Cerebellar nuclear complex (tissue), 1 donor: ENCODE results near the gene ARF5.

Experiments used
- DNase-seq, 2 experiments: peaks; one replicate each; lab custom pipeline; 2025; lab: John Stamatoyannopoulos, UW

The ARF5 gene

DNA sequence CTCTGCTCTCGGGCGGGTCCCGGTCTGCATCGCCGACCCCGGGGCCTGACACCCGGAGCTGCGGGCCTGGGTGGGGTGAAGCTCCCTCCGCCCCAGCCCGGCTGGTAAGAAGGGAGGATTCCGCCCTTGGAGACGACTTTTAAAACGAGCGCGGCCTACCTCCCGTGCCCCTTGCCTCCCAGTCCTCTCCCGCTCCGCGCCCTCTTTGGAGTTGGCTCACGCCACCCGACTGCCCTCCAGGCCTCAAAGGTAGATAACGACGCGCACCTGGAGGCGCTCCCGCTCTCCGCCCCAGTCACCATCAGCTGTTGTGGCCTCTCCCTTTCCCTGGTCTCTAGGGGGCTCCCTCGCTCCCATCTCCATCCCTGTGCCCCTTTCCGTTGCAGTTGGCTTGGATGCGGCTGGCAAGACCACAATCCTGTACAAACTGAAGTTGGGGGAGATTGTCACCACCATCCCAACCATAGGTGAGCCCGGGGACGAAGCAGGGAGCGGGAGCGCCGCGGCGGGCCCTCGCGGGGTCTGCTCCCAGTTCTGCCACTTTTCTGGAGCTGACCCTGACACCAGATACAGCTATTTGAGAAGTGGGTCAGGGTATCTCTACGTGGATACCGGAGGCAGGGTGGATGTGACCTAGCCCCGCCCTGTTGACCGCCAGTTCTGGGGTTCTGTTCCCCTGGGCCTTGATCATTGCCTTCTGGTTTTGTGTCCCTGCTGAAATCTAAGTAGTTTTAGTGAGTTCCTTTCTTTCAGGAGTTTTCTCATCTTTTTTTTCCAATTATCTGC is 679 bp downstream of the ARF5 start:
- no peak for DNase-seq

DNA sequence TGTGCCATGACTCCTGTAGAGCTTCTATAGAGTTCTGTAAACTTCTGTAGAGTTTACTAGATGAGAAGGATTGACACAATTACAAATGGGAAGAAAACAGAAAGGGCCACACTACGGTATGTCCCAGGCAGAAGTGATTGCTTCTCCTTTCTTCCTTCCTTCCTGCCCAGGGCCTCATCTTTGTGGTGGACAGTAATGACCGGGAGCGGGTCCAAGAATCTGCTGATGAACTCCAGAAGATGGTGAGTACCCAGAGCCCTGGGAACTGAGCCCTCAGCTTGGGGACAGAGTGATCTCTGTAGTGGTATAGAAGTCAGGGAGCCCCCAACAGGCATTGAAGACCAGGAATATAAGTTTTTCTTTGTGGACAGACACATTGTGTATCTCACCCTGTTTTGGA is 1.7 kb downstream of the ARF5 start:
- DNase-seq, result no peak

DNA sequence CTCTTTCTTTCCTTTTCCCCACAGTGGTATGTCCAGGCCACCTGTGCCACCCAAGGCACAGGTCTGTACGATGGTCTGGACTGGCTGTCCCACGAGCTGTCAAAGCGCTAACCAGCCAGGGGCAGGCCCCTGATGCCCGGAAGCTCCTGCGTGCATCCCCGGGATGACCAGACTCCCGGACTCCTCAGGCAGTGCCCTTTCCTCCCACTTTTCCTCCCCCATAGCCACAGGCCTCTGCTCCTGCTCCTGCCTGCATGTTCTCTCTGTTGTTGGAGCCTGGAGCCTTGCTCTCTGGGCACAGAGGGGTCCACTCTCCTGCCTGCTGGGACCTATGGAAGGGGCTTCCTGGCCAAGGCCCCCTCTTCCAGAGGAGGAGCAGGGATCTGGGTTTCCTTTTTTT is 3.0 kb downstream of the ARF5 start:
- no peak for DNase-seq

DNA sequence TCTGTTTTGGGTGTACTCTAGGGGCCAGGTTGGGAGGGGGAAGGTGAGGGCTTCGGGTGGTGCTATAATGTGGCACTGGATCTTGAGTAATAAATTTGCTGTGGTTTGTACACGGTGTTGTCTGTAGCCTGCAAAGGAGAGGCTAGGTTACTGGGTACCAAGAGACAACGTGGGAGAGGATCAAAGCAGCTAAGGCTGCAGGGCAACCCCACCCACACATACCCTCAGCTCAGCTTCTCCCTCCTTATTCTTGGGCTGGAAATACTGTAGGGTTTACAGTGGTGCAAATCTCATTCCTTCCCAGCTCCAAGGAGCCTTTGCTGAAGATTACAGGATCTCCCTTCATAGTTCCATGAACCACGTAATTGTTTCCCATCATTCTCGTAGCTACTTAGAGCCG is 3.4 kb downstream of the ARF5 start:
- DNase-seq, result no peak

DNA sequence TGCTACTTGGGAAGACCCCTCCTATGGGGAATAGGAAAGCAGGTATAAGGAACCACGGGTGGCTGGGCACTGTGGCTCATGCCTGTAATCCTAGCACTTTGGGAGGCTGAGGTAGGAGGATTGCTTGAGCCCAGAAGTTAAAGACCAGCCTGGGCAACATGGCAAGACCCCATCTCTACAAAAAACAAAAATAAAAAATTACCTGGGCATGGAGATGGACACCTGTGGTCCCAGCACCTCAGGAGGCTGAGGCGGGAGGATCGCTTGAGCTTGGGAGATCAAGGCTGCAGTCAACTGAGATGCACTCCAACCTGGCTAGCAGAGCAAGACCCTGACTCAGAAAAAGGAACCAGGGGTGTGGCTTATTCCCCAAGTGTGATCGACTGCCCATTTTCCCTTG is 4.3 kb downstream of the ARF5 start:
- no peak for DNase-seq

DNA sequence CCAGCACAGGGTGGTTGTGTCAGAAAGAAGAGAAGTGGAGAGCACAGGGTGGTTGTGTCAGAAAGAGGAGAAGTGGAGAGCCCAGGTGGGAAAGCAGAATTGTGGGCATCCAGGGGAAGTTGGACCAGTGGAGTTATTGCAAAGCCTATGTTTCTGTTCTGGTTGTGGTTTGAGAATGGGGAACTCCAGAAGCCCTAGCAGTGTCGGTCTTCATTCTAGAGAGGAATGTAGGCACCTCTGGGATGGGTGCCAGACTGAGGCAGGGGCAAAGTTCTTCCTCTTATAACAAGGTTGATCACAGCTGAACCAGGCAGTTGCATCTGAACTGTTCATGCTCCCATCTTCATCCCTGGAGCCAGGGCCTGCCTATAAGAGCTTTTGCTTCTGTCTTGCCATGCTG is 6.3 kb downstream of the ARF5 start:
- DNase-seq, result no peak

DNA sequence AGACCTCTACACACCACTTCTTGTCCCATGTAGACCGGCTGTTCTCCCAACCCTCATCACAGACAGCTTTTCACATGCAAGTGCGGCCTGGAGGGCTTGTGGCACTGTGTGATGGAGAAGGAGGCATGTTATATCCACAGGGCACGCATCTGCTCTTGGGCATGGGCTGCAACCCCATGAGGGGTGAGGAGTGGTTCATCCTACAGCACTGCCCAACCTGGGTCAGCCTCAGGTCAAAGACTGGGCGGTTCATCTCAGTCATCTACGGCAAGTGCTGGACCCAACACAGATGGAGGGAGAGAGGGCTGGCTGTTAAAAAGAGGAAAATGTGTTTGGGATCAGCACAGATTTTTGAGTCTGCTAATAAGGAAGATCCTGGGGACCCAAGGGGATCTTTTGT is 7.5 kb downstream of the ARF5 start:
- DNase-seq, result no peak

DNA sequence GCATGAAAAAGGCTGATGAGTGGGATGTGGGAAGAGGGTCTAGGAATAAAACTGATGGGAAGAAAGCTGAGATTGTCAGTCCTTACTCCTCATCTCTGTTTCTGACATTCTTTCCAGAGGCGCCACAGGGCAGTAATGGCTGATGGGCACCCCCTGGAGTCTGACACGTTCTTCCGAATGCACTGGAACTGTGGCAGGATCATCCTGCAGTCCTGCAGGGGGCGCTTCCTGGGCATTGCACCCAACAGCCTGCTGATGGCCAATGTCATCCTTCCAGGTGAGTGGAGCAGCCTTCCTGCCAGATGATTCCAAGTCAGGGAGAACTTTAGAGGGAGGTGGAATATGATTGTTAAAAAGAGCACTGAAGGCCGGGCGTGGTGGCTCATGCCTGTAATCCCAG is 10.1 kb downstream of the ARF5 start:
- no peak for DNase-seq

DNA sequence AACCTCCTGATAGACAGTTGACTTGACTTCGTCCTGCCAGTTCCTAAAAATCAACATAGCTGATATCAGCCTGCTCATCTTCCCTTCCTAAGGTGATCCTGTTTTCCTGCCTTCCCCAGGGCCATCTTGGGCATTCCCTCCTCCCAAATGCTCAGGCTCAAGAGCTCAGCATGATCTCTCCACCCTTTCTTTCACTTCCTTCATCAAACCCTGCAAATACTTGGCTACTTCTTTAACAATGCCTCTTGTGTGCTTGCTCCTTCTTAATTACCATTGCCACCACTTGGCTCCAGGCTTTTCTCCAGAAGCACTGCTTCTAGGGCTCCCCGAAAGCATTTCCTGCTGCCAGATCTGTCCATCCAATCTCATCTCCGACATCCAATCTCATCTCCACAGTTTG is 12.7 kb downstream of the ARF5 start:
- DNase-seq, result no peak

DNA sequence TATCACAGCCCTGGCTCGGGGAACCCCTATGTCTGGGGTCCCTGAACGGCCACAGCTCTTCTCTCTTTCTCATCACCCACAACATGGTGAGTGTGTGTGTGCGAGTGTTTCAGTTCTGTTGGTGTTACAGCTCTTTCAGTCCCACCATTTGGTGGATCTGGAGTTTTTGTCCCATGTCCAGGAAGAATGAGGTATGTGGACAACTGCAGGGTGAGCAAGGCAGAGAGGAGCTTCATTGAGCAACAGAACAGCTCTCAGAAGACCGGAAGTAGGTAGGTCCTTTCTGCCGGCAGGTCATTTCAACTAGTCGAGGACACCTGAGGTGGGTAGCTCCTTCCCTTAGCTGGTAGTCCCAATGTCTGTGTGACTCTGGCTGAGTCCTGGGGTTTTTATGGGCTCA is 20.2 kb downstream of the ARF5 start:
- no peak for DNase-seq

DNA sequence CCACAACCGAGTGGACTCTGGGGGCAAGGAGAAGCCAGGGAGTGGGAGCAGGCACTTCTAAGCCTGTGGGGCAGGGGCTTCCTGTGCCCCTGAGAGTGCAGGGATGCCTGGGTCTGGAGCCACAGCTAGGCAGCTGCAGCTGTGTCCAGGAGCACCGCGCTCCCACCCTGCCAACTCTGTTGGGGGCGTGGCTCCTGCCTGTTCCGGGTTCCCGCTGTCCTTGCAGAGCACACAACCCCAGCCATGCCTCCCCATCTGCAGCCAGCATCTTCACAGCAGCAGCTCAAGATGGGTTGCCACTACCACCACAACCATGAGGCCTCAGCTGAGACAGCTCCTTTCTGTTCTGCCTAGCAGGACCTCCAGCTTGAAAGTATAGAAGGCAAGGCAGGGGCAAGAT is 21.1 kb downstream of the ARF5 start:
- DNase-seq, result no peak

DNA sequence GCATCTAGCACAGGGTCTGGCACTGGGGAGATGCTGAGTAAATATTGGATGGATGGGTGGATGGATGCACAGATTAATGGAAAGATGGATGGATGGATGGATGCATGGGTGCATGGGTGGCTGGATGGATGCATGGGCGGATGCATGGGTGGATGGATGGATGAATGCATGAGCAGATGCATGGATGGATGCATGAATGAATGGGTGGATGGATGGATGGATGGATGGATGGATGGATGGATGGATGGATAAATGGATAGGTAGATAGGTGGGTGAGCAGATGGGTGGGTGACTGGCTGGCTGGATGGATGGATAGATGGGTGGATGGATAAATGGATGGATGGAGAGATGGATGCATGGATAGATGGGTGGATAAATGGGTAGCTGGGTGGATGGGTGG is 24.1 kb downstream of the ARF5 start:
- no peak for DNase-seq

DNA sequence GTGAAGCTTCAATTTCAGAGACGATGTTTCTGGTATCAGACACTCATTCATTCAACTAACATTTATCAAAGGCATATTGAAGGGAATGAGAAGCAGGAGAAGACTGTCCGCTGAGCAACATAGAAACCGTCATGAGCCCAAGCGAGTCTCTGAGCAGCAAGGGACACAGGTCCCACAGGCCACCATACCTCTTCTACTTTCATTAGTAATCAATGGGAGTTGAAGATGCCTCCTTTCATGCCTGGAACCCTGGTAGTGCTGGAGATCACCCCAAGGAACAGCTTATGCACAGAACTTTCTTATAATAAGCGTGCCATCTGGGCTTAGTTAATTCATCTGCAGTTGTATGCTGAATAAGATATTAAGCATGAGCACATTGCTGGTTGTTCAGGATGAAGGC is 28.5 kb downstream of the ARF5 start:
- no peak for DNase-seq

DNA sequence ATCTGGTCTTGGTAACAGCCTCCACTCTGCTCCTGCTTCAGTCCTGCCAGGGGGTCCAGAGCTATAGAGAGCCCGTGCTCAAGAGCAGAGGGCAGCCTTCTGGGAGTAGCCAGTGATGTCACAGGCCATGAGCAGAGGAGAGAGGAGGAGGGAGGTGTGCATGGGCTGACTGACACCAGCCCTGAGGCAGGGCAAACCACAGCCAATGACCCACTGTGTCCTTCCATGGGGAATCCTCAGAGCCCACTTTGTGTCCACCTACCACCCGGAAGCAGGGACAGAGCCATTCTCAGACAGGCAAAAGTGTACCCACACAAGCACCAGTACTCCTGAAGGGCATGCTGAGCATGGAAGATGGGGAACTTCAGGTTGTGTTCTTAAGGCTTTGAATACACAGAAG is 29.8 kb downstream of the ARF5 start, which contains the start of gene PAX4:
TSS of gene PAX4 (minus strand) at position 101 of the 400 bp plus-strand sequence. CDS start 2,214 bp downstream, outside the sequence.
- no peak for DNase-seq

DNA sequence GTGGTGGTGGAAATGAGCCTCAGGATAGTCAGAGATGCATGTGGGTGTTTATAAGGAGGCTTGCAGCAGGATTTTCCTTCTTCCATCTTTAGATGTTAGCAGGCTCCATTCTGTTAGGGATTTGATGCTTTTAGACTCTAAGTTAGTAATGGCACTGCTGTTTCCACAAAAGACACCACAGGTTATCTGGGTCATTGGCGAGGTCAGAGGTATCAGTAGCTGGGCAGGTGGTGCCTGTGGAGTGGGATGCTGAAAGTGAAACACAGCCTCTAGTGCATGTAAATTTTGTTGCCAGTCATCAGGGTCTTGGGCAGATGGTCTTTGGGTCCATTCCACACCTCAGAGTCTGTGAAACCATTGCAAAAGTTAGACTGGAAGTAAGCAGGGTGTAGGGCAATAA is 30.6 kb downstream of the ARF5 start:
- DNase-seq, result no peak

DNA sequence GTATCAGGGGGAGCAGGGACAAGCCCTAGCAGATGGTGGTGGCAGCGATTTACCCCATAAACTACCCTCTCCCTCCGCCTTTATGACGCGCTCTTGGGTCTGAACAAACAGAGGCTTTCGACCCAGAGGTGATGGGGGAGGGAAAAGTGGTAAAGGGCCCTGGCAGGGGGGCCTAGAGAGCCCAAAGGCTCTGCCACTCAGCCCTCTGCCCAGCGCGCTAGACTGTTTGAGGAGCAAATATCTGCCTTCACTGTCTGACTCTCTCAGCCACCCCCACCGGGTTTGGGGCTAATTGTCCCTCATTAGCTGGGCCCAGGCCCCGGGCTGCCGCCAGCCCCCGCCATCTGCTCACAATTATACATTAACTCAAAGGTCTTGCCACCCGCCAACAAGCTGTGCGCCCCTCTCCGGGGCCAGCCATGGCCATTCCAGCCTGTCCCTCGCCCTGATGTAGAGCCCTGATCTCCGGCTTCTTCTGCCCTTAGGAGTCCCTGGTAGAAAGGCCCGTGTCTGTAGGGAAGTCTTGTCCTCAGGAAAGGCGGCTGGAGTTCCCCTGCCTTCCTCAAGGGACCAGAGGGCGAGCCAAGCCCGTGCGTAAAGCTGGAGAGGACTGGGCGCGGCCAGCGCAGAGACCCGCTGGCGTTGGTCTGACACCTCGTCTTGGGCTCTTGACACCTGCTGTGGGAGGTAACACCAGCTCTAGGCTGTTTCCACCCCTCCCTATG is 31.6 kb downstream of the ARF5 start:
- no peak for DNase-seq

DNA sequence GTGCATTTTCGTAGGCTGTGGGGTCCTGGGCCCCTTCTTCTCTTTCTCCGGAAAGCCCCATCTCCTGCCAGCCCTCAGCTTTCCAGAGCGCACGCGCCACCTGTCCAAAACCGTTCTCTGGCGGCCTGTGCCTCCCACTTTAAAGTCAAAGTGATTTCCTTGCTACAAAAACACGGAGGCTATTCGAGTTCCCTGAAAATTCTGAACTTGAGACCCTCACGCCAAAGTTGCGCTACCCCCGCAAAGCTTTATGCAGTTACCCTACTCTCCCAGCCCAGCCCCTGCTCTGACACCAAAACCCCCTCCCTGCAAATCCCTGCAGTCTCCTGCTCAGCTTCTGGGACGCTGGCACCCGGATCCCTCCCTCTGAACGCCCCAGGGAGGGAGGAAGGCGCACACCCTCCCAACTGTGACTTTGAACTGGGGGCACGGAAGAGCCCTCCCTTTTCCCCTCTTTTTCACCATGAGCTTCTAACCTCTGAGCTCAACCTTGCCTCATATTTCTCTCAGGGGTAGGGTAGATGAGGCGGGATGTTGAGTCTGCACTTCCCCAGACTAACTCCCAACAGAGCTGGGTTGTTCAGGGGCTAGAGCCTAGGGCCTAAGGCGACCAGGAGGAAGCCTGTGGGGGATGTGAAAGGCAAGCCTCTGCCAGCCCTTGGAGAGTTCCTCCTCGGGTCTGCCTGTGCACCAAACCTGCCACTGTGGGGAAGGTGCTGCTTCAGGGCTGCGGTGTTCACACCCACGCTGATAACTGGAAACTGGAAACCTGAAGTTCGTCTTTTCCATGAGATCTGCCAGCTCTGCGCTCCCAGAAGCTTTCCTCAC is 32.4 kb downstream of the ARF5 start:
- DNase-seq, result no peak

DNA sequence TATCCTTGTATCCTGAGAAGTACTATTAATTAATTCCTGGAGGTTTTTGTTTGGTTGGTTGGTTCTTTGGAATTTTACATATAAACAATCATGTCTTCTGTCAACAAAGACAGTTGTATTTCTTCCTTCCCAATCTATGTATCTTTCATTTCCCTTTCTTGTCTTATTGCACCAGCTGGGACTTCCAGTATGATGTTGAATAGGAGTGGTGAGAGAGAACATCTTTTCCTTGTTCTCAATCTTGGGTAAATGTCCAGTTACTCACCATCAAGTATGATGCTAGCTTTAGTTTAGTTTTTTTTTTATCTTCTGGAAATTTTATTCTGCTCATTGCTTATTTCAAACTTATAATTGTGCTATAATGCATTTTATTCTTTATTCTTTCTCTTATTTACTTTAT is 37.1 kb downstream of the ARF5 start:
- DNase-seq, result no peak

DNA sequence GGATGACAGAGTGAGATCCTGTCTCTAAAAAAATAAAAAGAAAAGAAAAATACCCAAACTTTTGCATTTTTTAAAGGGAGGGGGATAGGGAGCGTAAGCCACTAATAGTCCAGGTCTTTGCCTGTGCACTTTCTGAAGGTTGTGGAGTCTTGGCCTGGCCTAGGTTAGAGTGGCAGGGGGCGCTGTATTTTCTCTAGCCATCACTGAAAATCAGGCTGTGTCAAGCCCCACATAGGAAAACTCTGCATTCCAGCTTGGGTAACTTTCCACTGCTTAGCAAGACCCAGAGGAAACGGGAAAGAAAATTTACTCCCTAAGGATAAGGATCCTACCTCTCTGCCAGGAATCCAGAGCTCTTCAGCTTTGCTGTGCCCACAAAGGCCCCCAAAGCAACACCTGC is 40.2 kb downstream of the ARF5 start:
- DNase-seq, result no peak

DNA sequence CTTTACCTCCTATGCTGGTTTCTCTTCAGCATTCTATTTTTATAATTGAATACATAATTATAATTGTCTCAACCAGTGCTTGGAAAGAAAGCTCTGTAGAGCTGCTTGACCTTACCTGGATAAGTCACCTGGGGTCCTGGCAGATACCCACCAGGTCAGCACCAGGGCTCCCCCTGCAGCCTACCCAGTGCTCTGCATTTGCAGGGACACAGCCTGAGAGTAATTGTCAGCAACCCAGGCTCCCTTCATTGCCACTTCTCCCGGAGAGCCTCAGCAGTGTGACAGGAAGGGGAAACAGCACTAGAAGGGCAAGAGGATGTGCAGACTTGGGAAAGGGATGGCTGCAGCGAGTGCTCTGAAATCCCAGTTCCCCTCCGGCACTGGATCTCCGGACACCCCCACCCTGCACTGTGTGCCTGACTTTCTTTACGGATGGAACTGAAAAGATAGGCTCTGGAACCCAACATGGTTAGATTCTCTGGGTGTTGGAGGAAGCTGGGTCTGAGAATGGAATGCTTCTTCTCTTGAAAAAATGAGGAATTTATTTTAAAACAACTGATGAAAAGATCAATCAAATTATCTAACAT is 41.1 kb downstream of the ARF5 start:
- no peak for DNase-seq

DNA sequence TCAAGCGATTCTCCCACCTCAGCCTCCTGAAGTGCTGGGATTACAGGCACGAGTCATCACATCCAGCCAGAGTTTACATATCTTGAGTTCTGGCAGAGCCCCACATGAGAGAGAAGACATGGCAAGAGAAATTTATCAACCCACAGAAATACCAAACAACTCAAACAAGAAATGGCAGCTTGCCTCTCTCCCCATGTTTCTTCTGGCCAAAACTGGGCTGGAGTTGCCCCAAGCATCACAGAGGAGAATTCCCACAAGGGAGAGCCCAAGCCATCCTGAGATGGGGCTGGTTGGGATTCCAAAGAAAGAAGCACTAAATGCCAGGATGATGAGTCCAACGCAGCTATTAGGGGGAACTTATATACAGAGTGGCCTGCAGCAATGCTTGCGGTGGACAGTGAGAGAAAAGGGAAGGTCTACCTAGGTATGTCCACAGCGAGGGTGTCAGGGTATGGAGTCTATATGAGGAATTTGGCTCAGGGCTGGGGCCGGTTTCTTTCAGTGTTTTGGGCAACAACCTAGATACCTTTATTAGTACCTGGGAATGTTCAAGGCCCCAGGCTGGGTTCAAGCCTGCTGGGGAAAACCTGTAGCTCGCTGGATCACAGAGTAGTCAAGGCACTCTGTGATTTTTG is 44.2 kb downstream of the ARF5 start:
- no peak for DNase-seq
